ENCODE measurements around the gene BLACAT1. TPM values are rescaled to one million over a fixed set of nuclear protein-coding genes. Genes with fewer than 3 reads are reported as not detected.

The BLACAT1 gene
- total and polyA plus RNA-seq, 2 of the 8 experiments (the other 6 are each of a cell fraction or from before 2014, with no cell fraction given): 3.5 to 10.5 TPM

DNA sequence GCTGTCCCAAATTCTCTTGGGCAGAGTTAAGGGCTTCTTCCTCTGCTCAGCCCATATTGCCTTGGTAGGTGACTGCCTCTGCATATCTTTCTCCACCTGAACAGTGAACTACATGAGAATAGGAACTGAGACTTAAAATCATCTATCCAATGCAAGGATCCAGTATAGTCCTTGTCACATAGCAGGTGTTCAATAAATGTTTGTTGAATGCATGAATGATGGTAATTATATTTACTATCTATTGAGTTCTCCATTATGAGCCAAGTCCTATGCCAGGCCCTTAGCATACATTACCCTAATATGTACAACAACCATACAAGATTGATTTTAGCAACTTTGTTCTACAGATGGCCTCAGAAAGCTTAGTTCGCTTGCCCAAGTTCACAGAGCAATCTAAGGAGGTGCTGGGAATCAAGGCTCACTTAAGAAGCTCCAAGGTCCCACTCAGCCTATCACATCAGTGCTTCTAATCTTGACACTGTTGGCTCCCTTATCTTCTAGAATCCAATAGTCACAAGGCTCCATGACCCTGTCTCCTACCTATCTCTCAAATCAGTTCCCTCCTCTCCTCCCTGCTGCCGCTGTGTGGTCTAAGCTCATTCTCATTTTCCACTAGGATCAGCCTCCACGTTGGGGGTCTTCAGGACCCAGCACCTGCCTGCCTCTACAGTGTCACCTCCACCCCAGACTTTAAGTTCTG lies 46.4 kb upstream of the BLACAT1 start (continued):
- no peak for TF ChIP-seq ASH2L (IDR thresholded peaks at IDR 0.05; ENCODE audit: low read length)
- no peak for TF ChIP-seq SAP30 (IDR thresholded peaks at IDR 0.05; ENCODE audit: insufficient read depth, insufficient replicate concordance, low read length)
- TF ChIP-seq SRF (IDR thresholded peaks at IDR 0.05; ENCODE audit: low read depth, low read length): no peak
- TF ChIP-seq POLR2A (IDR thresholded peaks at IDR 0.05; ENCODE audit: control extremely low read depth in 1 of 2, low read depth in 2 of 2, low read length in 2 of 2): no peak
